GM18870 (cell line): ENCODE data around the gene PPP2R5B.

ENCODE experiments used
- ATAC-seq: cut with Tn5 transposase; IDR thresholded peaks from one replicate; pipeline ENCODE4 v1.9.1; 2021; ENCODE audit warnings: moderate library complexity; ENCODE audit not compliant: unreplicated experiment

PPP2R5B gene

DNA sequence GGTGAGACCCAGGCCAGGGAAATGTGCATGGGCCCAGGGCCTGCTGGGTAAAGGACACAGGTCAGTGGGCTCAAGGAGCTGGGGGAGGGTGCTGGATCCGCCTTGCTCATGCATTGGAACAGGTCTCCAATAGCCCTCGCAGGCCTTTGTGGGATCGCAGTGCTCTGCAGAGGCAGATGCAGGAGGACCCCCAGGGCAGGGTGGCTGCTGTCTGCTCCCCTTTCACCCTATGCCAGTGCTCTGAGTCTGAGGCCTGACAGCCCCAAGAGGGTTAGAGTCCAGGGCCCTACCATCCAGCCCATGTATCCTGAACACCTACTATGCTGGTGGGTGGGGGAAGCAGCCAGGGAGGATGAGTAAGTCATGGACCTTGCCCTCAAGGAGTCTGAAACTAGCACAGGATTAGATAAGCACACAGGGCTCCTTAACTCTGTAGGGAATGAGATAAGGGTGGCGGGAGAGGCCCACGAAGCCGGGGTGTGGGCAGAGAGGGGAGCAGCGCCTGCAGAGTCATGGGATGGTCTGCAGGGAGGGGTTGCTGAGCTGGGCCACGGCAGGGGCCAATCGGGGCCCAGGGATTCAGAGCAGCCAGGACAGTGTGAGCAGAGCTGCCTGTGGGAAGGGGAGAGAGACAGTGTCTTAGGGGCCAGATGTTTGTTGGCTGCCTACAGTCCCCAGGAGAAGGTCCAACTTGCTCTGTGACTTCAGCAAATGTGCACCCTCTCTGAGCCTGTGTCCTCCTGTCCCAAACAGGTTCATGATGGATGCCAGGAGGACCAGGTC lies 35.6 kb upstream of the PPP2R5B start:
- ATAC-seq, result no peak

DNA sequence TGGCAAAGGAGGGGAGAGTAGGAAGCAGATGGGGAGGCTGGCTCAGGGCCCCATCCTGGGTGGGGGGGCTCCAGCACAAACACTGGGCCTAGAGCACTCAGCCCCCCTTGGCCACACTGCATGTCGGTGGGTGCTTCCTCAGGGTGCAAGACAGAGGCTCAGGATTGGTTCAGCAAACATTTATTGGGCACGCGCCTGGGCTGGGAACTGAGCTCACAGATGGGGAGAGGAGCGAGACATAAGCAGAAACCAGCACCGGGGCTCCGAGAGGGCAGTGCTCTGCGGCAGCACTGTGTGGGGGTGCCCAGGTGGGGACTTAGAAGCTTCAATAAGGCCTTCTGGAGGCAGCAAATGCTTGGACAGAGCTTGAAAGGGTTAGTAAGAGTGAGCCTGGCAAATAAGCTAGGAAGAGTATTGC lies 34.0 kb upstream of the PPP2R5B start:
- no peak for ATAC-seq

DNA sequence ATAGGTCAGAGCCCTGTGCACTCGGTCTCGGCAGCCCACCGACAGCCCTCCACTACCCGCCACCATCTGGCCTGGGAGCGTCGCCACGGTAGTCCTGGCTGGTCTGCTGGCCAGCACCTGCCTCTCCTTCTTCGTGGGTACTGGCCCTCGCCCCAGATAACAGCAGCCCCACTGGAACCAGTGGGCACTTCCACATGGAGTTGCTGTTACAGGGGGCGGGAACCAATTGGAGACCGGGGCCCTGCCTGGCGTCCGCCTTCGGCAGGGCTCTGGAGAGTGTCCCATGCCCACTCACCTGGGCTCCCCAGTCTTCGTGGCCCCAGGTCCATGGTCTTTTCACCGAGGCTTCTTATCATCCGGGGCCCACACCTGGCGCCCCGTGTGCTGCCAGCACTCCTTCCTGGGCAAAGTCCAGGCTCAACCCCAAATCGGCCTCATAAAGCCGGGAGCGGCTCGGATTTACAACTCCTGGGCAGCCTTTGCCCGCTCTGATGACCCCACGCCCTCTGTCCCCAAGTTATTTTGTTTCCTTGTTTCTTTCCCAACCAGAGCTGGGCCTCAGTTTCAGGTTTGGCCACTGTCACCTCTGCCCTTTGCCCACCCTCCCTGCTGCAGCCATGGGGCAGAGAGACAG lies 33.2 kb upstream of the PPP2R5B start:
- no peak for ATAC-seq

- ATAC-seq, result no peak
These were observed 32.6 kb upstream of the PPP2R5B start for GRCh38 chr11:64891880-64892279.

DNA sequence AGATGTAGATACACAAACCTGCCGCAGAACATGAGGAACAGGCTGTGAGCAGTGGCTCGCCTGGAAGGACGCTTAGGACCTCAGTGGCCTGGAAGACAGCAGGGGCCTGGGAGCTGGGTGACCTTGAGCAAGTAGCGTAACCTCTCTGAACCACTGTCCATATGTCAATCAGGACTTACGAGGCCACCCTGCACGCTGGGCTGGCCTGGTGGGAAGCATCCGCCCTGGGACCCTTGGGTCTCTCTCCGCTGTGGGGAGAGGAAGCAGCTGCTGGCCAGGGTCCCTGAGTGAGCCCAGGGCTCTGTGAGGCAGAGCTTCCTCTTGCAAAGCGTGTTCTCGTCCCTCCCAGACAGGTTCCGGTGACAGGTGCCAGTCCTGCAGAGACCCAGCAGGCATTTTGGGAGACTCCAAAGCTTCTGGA lies 32.1 kb upstream of the PPP2R5B start:
- ATAC-seq, result no peak

- no peak for ATAC-seq
These were observed 31.7 kb upstream of the PPP2R5B start for GRCh38 chr11:64892838-64893193.

DNA sequence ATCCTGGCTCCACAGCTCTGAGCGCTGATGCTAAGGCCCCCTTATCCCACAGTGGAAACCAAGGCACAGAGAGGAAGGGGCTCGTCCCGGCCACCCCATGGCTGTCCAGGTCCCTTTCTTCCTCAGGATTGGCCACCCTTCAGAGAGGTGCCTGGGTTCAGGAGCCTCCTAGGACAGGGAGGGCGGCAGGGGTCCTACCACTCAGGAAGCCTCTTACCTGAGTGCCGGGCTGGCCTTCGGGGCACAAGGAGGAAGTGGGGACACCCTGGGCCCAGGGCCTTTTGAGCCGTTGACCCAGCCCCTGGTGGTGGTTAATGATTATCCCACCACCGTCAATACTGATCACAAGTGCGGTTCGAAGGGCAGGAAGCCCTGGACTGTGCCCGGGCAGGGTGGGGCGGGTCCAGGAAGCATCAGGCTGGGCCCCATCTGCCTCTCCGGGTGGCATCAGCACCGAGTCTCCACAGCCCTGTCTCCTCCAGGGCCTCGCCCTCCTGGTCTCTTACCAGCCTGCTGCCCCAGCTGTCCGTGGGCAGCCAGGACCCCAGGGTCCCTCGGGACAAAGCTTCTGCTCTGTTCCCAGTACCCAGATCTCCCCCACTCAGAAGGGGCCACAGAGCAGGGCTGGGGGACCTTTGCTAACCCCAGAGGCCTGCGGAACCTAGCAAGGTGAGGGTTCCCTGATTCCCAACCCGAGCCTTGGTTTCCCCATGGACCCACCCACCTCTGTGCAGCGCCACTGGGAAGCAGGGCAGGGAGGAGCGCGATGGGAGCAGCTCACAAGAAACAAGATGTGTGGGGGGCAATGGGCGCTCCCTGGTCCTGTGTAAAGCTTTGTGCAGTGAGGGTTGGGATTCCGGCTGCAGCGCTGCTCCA lies 31.1 kb upstream of the PPP2R5B start:
- ATAC-seq, result no peak

GRCh38 chr11:64894070-64894811 lies 30.2 kb upstream of the PPP2R5B start:
- no peak for ATAC-seq

DNA sequence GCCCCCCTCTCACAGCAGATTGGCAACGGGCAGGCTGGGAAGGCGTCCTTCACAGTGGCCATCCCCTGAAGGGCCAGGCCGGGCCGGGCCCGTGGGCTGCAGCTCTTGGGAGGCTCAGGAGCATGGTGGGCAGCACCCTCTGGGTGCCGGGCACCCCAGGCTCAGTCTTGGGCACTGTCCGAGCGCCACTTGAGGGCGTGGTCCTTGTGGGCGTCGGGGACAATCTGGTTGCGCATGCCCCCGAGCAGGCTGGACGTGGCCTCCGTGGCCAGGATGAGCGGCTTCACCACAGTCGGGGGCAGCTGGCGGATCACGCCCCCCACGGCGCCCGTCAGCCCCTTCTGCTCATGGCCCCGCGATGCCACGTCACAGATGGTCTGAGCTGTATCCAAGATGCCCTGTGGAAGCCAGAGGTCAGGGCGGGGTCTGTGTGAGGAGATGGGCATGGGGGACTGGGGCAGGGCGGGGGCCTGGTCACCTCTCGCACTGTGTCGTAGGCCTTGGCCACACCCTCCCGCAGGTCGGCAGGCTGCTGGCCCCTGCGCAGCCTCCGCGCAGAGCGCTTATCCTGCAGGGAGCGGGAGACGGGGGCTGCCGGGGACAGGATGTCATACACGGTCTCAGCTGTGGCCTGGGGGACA lies 29.6 kb upstream of the PPP2R5B start:
- no peak for ATAC-seq

DNA sequence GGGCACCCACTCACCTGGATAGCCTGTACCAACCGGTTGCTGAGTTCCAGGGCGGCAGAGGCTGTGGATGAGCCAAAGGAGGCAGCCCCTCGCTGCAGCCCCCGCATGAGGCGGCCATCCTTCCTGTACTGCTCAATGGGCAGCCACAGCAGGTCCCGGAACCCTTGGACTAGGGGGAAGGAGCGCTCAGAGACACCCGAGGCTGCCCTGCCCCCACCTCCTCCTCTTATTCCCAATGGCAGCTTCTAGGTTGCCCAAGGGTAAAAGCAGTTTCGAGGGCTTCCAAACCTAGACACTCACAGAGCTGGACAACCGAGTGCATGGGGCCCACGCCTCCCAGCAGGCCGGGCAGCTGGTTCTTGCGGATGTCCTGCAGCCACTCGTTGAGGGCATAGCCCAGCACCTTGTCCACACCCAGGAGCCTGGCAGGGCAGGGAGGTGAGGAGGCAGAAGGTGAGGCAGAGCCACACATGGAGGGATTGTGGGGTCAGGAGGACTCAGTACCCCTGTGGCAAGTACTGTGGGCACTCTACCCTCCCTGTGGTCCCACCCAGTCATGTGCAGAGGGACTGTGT lies 28.0 kb upstream of the PPP2R5B start:
- ATAC-seq, result no peak

DNA sequence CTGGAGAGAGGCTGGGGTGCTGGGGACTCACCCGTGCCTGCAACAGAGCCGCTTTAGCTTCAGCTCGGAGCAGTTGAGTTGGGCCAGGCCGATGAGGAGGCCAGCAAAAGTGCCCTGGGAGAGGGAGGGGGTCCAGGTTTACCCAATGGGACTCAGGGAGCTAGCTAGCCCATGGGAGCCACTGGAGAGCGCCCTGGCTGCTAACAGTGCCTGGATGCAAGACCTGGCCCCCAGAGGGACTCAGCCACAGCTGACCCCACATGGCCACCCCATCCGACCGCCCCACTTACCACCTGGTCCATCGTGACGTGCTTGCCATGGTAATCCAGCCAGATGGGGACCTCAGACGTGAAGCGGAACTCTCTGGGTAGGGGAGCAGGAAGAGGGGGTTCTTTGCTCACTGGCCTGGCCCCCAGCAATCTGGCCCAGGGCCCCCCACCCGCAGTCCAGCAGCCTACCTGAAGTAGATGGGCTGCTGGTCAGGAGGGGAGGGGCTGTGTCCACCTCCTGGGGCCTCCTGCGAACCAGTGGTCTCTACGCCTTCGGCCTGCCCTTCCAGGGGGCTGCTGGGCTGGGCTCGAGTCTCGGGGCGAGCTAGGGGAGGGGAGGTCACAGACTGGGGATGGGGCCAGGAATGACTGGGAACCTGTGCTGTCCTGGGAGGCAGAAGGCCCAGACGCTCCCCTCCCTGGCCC lies 27.0 kb upstream of the PPP2R5B start:
- ATAC-seq, result no peak

DNA sequence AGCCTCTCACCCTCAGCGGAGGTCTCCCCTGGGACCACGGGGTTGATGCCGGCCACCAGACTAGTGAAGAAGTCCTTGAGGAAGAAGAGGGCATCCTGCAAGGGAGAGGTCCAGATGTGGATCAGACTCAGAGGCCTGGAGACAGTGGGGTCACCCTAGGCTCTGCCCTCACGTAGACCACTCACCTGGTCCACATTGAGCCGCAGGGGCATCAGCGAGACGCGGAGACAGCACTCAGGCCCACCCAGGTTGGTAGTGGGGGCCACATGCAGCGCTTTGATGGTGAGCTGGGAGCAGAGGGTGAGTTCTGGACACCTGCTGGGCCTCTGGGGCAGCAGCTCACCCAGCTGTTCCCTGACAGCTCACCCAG lies 26.4 kb upstream of the PPP2R5B start:
- no peak for ATAC-seq

DNA sequence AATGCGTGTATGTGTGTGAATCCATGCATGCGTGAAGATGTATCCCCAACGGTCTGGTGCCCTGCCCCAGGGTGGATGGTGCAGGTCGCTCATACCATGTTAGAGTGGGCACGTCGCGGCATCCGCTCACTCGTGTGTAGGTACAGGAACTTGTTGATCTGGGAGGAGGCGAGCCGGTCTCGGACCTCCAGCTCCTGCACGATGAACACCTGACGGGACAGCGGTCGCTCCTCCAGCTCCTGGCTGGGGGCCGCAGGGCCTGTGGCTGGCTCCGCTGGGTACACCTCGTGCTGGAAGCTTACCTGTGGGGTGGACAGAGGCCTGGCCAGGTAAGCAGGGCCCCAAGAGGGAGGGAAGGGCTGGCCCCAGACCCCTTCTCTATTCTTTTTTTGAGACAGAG lies 25.9 kb upstream of the PPP2R5B start:
- no peak for ATAC-seq

- no peak for ATAC-seq
These were observed 24.2 kb upstream of the PPP2R5B start for GRCh38 chr11:64900263-64900678.

- ATAC-seq, result no peak
These were observed 23.7 kb upstream of the PPP2R5B start for GRCh38 chr11:64900774-64901173.

DNA sequence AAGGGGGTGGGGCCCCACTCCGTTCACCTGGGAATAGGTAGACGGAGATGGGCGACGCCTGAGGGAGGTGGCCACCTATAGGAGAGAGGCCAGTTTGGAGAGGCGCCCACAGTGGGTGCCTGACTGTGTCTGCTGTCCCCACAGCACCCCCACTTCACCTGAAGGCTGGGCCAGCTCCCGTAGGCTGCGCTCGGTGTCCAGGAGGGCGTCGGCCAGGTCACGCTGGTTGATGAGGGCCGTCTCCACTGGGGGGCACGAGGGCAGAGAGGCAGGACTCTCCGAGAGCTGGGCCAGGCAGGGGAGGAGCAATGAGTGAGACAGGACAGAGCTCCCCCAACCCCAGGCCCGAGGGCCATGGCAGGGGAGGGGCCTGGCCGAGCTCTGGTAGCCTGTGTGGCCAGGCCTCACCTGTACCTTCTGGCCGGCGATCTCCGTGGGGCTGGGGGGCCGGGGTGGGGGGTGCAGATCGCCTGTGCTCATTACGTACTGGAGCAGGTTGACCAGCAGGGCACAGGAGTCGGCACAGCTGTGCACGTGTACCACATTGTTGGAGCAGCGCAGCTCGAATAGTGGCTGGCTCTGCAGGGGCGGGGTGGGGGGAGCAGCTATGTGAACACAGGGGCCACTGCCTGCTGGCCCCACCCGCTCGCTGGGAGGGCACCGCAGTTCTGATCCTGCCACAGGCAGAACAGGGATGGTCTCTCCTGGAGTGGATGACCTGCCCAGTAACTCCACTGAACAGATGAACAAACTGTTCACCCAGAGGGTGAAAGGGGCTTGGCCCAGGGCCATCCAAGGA lies 22.2 kb upstream of the PPP2R5B start:
- no peak for ATAC-seq

DNA sequence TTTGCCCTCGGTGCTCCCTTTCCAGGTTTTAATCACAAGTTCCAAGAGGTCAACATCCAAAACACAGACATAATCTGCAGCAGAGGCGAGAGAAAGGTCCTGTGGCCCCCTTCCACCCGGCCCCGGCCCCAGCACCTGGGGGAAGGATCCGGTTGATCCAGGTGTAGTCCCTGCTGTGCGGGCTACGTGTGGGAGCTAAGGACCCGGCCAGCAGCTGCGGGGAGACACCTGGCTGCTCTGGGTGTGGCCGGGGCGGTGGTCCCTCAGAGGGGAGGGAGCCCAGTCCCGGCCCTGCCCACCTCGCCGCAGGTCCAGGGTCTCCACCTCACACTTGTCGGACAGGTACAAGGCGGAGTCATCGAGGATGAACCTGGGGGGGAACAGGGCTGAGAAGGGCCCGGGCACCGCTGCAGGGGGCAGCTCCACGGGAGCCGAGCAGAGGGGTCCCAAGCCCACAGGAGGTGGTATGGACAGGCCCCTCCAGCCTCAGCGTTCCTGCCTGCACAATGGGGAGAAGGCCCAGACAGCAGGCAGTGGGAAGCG lies 21.1 kb upstream of the PPP2R5B start:
- no peak for ATAC-seq

DNA sequence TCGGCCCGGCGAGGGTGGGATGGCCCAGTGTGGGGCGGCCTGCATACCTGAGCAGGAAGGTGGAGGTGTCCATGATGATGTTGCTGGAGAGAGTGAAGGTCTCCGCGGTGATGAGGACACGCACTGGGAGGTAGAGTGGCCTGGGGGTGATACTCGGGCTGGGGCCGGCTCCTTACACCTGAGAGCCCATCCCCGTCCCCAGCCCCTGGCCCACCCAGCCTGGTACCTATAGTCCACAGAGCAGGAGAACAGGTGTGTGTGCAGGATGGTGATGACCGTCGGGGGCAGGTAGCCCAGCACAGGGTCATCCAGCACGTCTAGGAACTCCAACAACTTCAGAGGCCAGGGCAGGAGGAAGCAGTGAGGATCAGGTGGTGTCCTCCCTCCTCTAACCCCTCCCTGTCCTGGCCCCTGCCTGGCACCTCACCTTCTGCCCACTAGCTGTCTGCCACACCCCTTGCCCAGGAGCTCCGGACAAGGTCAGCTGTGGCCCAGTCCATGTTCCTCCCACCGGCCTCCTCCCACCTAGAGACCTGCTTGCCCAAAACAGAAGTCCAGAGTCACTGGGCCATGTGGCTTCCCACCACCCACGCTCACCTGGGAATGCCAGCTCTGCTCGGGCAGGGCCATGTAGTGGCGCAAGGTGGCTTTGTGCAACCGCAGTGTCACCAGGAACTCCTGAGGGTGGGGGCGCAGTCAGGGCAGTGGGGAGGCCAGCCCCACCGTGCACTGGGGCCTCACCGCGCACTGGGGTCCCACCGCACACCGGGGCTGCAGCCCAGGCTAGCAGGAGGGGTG lies 18.8 kb upstream of the PPP2R5B start:
- ATAC-seq, result no peak
